SKM-1 (cell line): ENCODE data around the gene TMEM232.
"Not testable (repeated sequence)": the region's sequence is repeated elsewhere in the genome, so short reads cannot be mapped to it uniquely, and the experiment has no call there.

ENCODE experiments used
- DNase-seq: peaks from one replicate; lab custom pipeline; 2025; ENCODE audit not compliant: unreplicated experiment; lab: John Stamatoyannopoulos, UW

The TMEM232 gene

GRCh38 chr5:110625376-110625999, 101.0 kb downstream of the TMEM232 start:
- DNase-seq = peak; percentile 26

GRCh38 chr5:110623874-110624273, 102.6 kb downstream of the TMEM232 start:
- DNase-seq = no peak

DNA sequence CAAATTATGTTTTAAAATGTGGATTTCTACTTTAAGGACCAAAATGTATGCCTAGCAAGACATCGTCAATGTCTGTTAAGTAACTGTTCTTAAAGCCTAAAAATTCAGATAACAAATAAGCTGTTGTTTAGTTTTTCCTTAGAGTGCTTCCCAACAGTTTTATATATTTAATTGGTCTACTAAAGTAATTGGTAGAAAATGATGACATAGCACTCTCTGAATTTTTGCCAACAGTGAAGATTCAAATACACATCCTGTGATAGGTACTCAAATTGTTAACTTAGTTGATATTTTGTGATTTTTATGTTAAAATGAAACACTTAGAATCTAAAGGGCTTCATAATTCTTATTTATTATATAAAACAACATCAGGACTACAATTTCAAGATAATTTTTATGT, 107.5 kb downstream of the TMEM232 start:
- no peak for DNase-seq

GRCh38 chr5:110616009-110616408, 110.5 kb downstream of the TMEM232 start:
- DNase-seq = no peak

DNA sequence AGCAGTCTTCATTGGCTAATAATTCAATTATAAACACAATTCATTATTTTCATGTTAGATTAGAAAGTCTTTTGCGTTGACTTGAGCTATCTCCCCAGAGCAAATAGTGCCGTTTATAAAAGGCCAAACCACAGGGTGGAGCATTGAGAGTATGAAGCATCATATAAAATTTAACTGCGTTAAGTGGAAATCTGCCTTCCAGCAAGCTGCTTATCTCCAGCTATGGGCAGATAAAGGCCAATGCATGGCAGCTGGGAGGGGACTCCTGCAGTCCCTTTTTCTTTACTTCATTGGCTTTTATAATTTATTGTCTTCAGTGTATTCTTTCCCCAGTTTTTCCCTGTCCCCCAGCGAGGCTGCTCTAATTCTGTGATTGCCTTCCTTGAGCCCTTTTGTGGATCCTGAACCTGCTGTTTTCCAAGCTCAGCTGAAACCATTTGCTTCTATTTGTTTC, 113.7 kb downstream of the TMEM232 start:
- DNase-seq = no peak

DNA sequence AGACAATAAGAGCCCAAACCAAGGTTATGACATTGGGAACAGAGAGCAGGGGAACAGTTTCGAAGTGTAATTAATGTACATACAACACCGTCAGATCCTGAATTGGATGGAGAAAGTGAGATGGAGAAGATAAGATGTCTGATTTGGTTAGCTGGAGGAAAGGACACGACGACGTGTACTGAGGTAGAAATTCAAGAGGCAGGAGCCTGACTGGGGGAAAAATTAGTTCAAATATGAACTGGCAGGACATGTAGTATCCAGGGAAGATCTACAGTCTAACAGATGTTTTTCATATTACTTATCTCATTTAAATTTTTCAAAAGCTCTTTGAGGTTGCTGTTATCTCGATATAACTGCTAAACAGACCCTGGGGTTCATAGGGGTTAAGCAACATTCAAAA, 114.7 kb downstream of the TMEM232 start:
- no peak for DNase-seq

DNA sequence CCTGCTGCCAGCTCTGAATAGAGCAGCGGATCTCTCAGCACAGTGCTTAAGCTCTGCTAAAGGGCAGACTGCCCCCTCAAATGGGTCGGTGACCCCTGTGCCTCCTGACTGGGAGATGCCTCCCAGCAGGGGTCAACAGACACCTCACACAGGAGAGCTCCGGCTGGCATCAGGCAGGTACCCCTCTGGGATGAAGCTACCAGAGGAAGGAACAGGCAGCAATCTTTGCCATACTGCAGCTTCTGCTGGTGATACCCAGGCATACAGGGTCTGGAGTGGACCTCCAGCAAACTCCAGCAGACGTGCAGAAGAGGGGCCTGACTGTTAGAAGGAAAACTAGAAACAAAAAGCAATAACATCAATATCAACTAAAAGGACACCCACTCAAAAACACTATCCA, 131.6 kb downstream of the TMEM232 start:
- DNase-seq = no peak

DNA sequence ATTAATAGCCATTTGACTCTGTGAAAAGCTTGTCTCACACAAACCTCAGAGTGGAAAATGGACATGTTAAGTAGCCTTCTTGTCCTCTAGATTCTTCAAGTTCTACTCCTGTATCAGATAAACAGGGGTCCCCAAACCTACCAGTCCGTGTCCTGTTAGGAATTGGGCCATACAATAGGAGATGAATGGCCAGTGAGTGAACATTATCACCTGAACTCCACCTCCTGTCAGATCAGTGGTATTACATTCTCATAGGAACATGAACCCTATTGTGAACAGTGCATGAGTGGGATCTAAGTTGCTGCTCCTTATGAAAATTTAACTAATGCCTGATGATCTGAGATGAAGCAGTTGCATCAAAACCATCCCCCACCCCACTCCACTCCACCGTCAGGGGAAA, 136.3 kb downstream of the TMEM232 start:
- no peak for DNase-seq

DNA sequence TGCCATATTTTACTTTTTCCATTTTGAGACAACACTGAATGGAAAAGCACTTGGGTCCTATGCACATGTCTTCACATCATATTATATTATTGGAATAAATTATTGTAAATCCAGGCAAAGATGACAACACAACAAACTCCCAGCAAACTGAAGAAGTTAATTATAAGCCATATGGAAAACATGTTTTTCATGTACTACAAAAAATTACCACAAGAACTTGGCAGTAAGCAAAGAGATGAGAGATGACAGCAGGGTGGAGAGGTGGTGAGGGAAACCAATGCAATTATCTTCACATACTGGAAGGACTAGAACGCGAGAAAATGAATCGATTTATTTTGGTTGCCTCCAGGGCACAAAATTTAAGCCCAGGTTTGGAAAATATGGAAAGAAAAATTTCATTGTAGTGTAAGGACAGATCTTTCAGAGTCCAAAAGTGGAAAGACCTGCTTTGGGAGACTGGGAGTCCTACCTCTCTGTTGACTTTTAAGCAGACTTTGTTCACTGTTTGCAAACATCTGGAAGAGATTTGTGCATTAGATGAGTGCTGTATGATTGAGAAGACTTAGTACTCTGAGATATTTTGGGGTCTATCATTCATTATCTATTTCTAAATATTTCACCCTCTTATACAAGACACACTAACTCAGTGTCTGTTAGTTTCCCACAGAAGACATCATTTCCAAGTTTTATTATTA, 138.0 kb downstream of the TMEM232 start:
- DNase-seq = no peak

- no peak for DNase-seq
Observed at GRCh38 chr5:110580625-110581024, 145.8 kb downstream of the TMEM232 start.

- no peak for DNase-seq
Observed at GRCh38 chr5:110572729-110573128, 153.7 kb downstream of the TMEM232 start.

GRCh38 chr5:110562191-110562590, 164.3 kb downstream of the TMEM232 start:
- DNase-seq = no peak

- DNase-seq = no peak
Observed at GRCh38 chr5:110561510-110561909, 165.0 kb downstream of the TMEM232 start.

- DNase-seq = no peak
Observed at GRCh38 chr5:110549301-110549700, 177.2 kb downstream of the TMEM232 start.

GRCh38 chr5:110548171-110548570, 178.3 kb downstream of the TMEM232 start:
- no peak for DNase-seq

- no peak for DNase-seq
Observed at GRCh38 chr5:110547495-110547894, 179.0 kb downstream of the TMEM232 start.

DNA sequence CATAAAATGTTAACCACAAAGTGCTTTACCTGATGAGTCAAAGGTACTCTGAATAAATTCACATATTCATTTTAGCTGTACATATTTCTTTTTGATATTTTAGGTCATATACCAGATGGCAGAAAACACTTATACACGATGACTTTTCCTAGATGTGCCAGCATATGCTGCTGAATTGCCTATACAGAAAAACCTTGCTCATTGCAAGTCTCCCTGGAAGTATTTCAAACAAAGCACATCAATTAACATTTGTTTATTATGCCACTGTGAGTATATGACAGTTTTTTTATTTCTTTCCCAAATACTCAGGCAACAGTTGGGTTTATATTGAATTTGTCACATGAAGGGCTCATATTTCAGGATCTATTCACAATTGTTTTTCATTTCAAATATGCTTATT, 180.8 kb downstream of the TMEM232 start:
- no peak for DNase-seq

DNA sequence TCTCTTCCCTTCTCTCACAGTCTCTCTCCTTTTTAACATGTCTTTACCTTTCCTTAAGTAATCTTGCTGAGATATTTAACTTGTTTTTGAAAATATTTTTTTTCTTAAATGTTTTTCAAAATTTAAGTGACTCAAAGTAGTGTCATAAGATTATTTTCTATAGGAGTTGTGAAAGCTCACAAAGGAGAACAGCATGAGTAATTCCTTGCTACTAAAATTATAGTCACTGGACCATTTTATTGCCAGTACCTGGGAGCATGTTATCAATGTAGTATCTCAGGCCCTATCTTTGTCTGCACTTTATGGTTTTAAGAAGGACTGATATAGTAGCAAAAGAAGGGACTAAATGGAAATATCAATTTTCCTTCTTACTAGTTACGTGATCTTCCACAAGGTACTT, 181.9 kb downstream of the TMEM232 start:
- DNase-seq = no peak

GRCh38 chr5:110542949-110543348, 183.5 kb downstream of the TMEM232 start:
- no peak for DNase-seq

DNA sequence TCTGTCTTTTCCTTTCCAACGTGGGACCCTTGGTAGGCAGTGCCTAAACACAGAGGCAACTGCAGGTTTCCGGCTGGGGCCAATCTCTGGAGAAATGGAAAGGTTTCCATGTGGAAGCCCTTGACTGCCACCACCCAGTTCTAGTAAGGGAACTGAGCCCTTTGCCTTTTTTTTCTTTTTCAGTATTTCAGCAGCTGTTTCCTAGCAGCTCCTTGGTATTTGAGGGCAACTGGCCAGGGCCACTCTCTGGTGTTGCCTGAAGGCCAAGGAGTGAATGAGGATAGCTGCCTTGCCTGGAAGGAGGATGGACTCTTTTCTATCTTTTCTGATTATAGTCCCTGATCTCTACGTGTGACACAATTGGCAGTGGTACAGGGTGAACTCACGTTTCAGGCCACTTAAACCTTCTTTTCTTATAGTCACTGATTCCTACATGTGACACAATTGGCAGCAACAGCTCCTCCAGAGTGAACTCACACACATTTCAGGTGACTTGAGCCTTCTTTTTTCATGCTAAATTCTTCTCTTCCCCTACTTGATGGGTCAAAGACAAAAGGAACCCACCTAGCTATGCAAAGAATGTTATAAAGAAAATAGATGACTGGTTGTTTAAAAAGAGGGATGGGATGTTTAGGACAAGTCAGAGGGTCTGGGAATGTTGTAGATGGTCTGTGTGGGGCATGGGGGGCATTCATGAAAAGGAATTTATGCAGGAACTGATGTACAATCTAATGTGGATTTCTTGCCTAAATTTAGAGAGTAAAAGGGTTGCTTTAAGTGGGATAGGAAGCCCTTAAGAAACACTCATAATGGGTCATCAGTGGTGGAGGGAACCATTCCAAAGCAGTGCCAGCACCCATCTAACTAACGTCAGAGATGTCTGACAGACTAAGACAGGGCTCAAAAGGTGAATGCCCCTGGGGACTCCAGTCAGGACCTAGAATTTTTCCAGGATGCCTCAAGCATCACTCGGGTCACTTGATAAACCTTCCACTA, 190.1 kb downstream of the TMEM232 start:
- DNase-seq = no peak

DNA sequence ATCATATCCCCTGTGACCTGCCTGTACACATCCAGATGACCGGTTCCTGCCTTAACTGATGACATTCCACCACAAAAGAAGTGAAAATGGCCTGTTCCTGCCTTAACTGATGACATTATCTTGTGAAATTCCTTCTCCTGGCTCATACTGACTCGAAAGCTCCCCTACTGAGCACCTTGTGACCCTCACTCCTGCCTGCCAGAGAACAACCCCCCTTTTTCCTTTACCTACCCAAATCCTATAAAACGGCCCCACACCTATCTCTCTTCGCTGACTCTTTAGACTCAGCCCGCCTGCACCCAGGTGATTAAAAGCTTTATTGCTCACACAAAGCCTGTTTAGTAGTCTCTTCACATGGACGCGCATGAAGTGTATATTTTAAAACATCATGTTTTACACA, 191.3 kb downstream of the TMEM232 start:
- DNase-seq = not testable (repeated sequence)

GRCh38 chr5:110525762-110526161, 200.7 kb downstream of the TMEM232 start:
- DNase-seq = no peak
